Activated effector memory CD4-positive, alpha-beta T cell treated with Interleukin-2 at 50 U/mL for 16 hours (primary cell): Measurements from ENCODE around the gene GMDS.

Experiments used
- DNase-seq: peaks from one replicate; pipeline ENCODE4 v3.0.0-alpha.2; 2020

GMDS gene

GRCh38 chr6:2086326-2086965 lies 159.0 kb downstream of the GMDS start:
- DNase-seq: no peak

GRCh38 chr6:2085657-2086056 lies 159.7 kb downstream of the GMDS start:
- no peak for DNase-seq

GRCh38 chr6:2081155-2082138 lies 164.0 kb downstream of the GMDS start:
- no peak for DNase-seq

GRCh38 chr6:2078888-2079287 lies 166.5 kb downstream of the GMDS start:
- no peak for DNase-seq

GRCh38 chr6:2077826-2078225 lies 167.6 kb downstream of the GMDS start:
- no peak for DNase-seq

GRCh38 chr6:2073476-2073875 lies 171.9 kb downstream of the GMDS start:
- no peak for DNase-seq

- DNase-seq: no peak
Measured at GRCh38 chr6:2072453-2072852, 173.0 kb downstream of the GMDS start.

- no peak for DNase-seq
Measured at GRCh38 chr6:2063547-2063946, 181.9 kb downstream of the GMDS start.

- no peak for DNase-seq
Measured at GRCh38 chr6:2061880-2062279, 183.5 kb downstream of the GMDS start.

GRCh38 chr6:2055911-2056310 lies 189.5 kb downstream of the GMDS start:
- no peak for DNase-seq

- no peak for DNase-seq
Measured at GRCh38 chr6:2055143-2055542, 190.3 kb downstream of the GMDS start.

- DNase-seq: no peak
Measured at GRCh38 chr6:2054516-2055067, 190.8 kb downstream of the GMDS start.

GRCh38 chr6:2053691-2054090 lies 191.7 kb downstream of the GMDS start:
- DNase-seq: no peak

- DNase-seq: no peak
Measured at GRCh38 chr6:2047855-2048254, 197.6 kb downstream of the GMDS start.

- DNase-seq: no peak
Measured at GRCh38 chr6:2044192-2044591, 201.2 kb downstream of the GMDS start.

- DNase-seq: no peak
Measured at GRCh38 chr6:2042956-2043648, 202.3 kb downstream of the GMDS start.

GRCh38 chr6:2038092-2038491 lies 207.3 kb downstream of the GMDS start:
- peak; percentile 19 for DNase-seq

- no peak for DNase-seq
Measured at GRCh38 chr6:2037237-2037926, 208.0 kb downstream of the GMDS start.

- no peak for DNase-seq
Measured at GRCh38 chr6:2036710-2037023, 208.7 kb downstream of the GMDS start.

- no peak for DNase-seq
Measured at GRCh38 chr6:2035826-2036709, 209.3 kb downstream of the GMDS start.

- no peak for DNase-seq
Measured at GRCh38 chr6:2035046-2035445, 210.4 kb downstream of the GMDS start.

- no peak for DNase-seq
Measured at GRCh38 chr6:2034256-2034655, 211.1 kb downstream of the GMDS start.
